Duodenal mucosa (tissue), 2 donors: ENCODE results near the gene PIBF1.

Experiments
- H3K27ac ChIP-seq: one replicate; pipeline ENCODE4 v1.7.0; 2013; ENCODE audit warnings: low read depth, low read length
- H3K27me3 ChIP-seq, 2 donors: one replicate each; pipeline ENCODE4 v1.7.0; 2013; ENCODE audit warnings: low read length in 2 of 2, control low read depth in 1 of 2; ENCODE audit not compliant: insufficient read depth in 2 of 2, control insufficient read depth in 1 of 2
- H3K36me3 ChIP-seq, 2 donors: one replicate each; pipeline ENCODE4 v1.7.0; 2013; ENCODE audit warnings: low read length in 2 of 2, control low read depth in 1 of 2; ENCODE audit not compliant: insufficient read depth in 2 of 2, control insufficient read depth in 1 of 2
- H3K4me1 ChIP-seq, 2 donors: one replicate each; pipeline ENCODE4 v1.7.0; 2013; ENCODE audit warnings: low read length in 2 of 2, control low read depth in 1 of 2; ENCODE audit not compliant: insufficient read depth in 2 of 2, control insufficient read depth in 1 of 2
- H3K4me3 ChIP-seq, 2 donors: one replicate each; pipeline ENCODE4 v1.7.0; 2013; ENCODE audit warnings: low read length in 2 of 2, low read depth in 1 of 2
- H3K9ac ChIP-seq, 2 donors: one replicate each; pipeline ENCODE4 v1.7.0; 2013; ENCODE audit warnings: low read length in 2 of 2, low read depth in 1 of 2
- H3K9me3 ChIP-seq, 2 donors: one replicate each; pipeline ENCODE4 v1.7.0; 2013; ENCODE audit warnings: low read length in 2 of 2, control low read depth in 1 of 2; ENCODE audit not compliant: control insufficient read depth in 1 of 2

Gene PIBF1

DNA sequence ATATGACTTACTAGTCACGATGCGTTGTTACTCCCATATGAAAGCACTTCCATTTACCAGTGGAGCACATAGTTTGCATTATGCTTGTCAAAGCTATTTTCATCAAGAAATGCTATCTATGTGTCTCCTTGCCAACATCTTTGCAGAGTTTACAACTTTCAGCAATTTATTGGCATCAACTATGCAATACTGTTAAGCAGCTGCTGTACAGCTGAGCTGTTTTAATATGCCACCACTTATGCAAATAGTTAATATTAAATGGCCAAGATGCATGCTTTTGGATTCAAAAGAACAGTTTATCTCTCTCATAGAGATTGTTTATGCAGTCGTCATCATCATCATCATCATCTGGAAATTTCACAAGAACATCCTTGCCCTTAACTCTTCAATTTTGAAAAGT lies 209.0 kb downstream of the PIBF1 start:
- H3K4me3 ChIP-seq = no peak overlapping the region
- no peak overlapping the region for H3K27ac ChIP-seq
- no peak overlapping the region for H3K9ac ChIP-seq
- no peaks in the 10 kb centered on the region for H3K9me3 ChIP-seq
- H3K4me1 ChIP-seq = peaks cover 3 to 9% of the 10 kb centered on the region in 2 donors
- H3K27me3 ChIP-seq = no peaks in the 10 kb centered on the region
- no peaks in the 10 kb centered on the region for H3K36me3 ChIP-seq

GRCh38 chr13:72998012-72998411 lies 216.1 kb downstream of the PIBF1 start:
- Histone ChIP-seq H3K36me3 (no peaks in the 10 kb centered on the region), H3K27me3 (no peaks in the 10 kb centered on the region), H3K27ac (no peak overlapping the region), H3K9ac (no peak overlapping the region), H3K4me1 (peaks cover 0 to 8% of the 10 kb centered on the region in 2 donors), H3K4me3 (no peak overlapping the region), H3K9me3 (no peaks in the 10 kb centered on the region)

GRCh38 chr13:73000027-73000674 lies 218.2 kb downstream of the PIBF1 start:
- Histone ChIP-seq H3K27me3 (no peaks in the 10 kb centered on the region), H3K27ac (no peak overlapping the region), H3K4me3 (no peak overlapping the region), H3K9ac (no peak overlapping the region), H3K4me1 (peaks cover 0 to 8% of the 10 kb centered on the region in 2 donors), H3K9me3 (no peaks in the 10 kb centered on the region), H3K36me3 (peaks cover 0 to 5% of the 10 kb centered on the region in 2 donors)

GRCh38 chr13:73001971-73002370 lies 220.0 kb downstream of the PIBF1 start:
- Histone ChIP-seq H3K27me3 (no peaks in the 10 kb centered on the region), H3K27ac (no peak overlapping the region), H3K4me3 (no peak overlapping the region), H3K9ac (no peak overlapping the region), H3K4me1 (peaks cover 0 to 8% of the 10 kb centered on the region in 2 donors), H3K36me3 (peaks cover 0 to 5% of the 10 kb centered on the region in 2 donors), H3K9me3 (no peaks in the 10 kb centered on the region)

- H3K4me1 ChIP-seq = peaks cover 8 to 9% of the 10 kb centered on the region in 2 donors
- H3K36me3 ChIP-seq = no peaks in the 10 kb centered on the region
- H3K9me3 ChIP-seq = no peaks in the 10 kb centered on the region
- no peak overlapping the region for H3K9ac ChIP-seq
- no peak overlapping the region for H3K27ac ChIP-seq
- no peaks in the 10 kb centered on the region for H3K27me3 ChIP-seq
- no peak overlapping the region for H3K4me3 ChIP-seq
Measured at GRCh38 chr13:73011751-73012150, 229.8 kb downstream of the PIBF1 start.

DNA sequence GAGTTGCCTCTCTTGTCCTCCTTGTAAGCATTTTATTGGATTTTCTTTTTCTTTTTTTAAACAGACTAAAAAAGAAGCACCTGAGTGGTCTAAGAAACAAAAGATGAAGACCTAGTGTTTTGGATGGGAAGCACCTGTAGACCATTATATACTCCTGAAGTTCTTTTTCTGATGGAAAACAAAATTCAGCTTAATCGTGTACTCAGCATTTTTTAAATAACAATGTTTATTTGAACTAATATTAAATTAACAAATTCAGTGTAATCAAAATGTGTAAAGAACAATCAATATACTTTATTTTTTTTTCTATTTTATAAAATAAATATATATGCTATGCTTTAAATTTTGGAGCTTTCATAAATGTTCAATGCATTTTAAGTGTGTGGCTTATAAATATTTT lies 233.9 kb downstream of the PIBF1 start:
- no peaks in the 10 kb centered on the region for H3K4me1 ChIP-seq
- H3K27me3 ChIP-seq = no peaks in the 10 kb centered on the region
- no peaks in the 10 kb centered on the region for H3K9me3 ChIP-seq
- no peak overlapping the region for H3K9ac ChIP-seq
- peaks cover 0 to 3% of the 10 kb centered on the region in 2 donors for H3K36me3 ChIP-seq
- H3K27ac ChIP-seq = no peak overlapping the region
- no peak overlapping the region for H3K4me3 ChIP-seq

- no peak overlapping the region for H3K27ac ChIP-seq
- H3K9ac ChIP-seq = no peak overlapping the region
- peaks cover 0 to 3% of the 10 kb centered on the region in 2 donors for H3K36me3 ChIP-seq
- no peak overlapping the region for H3K4me3 ChIP-seq
- no peaks in the 10 kb centered on the region for H3K9me3 ChIP-seq
- H3K27me3 ChIP-seq = no peaks in the 10 kb centered on the region
- no peaks in the 10 kb centered on the region for H3K4me1 ChIP-seq
Measured at GRCh38 chr13:73018336-73018735, 236.4 kb downstream of the PIBF1 start.

- no peak overlapping the region for H3K4me3 ChIP-seq
Measured at GRCh38 chr13:73025217-73026012, 243.5 kb downstream of the PIBF1 start.

GRCh38 chr13:73034901-73035300 lies 253.0 kb downstream of the PIBF1 start:
- Histone ChIP-seq H3K9me3 (no peaks in the 10 kb centered on the region), H3K9ac (no peak overlapping the region), H3K27me3 (no peaks in the 10 kb centered on the region), H3K4me3 (no peak overlapping the region), H3K36me3 (no peaks in the 10 kb centered on the region), H3K4me1 (peaks cover 9 to 10% of the 10 kb centered on the region in 2 donors), H3K27ac (no peak overlapping the region)

More at GRCh38 chr13:73025217-73026012, 243.5 kb downstream of the PIBF1 start:
- H3K9ac ChIP-seq = no peak overlapping the region
- no peaks in the 10 kb centered on the region for H3K9me3 ChIP-seq
- H3K27ac ChIP-seq = no peak overlapping the region
- no peaks in the 10 kb centered on the region for H3K36me3 ChIP-seq
- H3K4me1 ChIP-seq = peaks cover 0 to 3% of the 10 kb centered on the region in 2 donors
- no peaks in the 10 kb centered on the region for H3K27me3 ChIP-seq

DNA sequence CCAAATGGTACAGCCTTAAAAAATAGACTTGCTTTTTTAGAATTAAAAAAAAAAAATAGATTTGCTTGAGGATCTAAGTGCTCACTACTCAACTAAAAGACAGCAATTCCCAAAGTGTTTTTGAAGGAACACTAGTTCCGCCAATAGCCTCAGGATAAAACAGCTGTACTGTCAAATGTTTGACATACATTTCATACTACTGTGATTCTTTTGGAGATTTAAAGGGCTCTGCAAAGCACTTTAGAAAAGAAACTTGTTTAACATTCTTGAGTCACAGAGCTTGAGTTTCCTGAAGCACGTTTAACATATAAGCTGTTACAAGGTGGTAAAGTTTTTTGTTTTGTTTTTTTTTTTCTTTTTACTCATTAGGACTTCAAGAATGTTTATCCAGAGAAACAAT lies 253.7 kb downstream of the PIBF1 start:
- Histone ChIP-seq H3K27me3 (no peaks in the 10 kb centered on the region), H3K9ac (no peak overlapping the region), H3K9me3 (no peaks in the 10 kb centered on the region), H3K4me3 (no peak overlapping the region), H3K36me3 (no peaks in the 10 kb centered on the region), H3K4me1 (peaks cover 10% of the 10 kb centered on the region in 2 donors), H3K27ac (no peak overlapping the region)
